ENCODE measurements around the gene S100A4.
"Not testable (repeated sequence)": the region's sequence is repeated elsewhere in the genome, so short reads cannot be mapped to it uniquely, and the experiment has no call there.

Gene S100A4

GRCh38 chr1:153520818-153521476 is 24.7 kb downstream of the S100A4 start:
- H3K9me3 Mint-ChIP-seq, result no peaks in the 10 kb centered on the region
- no peaks in the 10 kb centered on the region for H3K36me3 Mint-ChIP-seq (ENCODE audit: low read depth)
- no peak for TF ChIP-seq CTCF (IDR thresholded peaks at IDR 0.05; ENCODE audit: unreplicated experiment in 3 of 3)
- no peaks in the 10 kb centered on the region for H3K4me1 Mint-ChIP-seq
- no peak overlapping the region for H3K27ac Mint-ChIP-seq
- H3K4me3 Mint-ChIP-seq, result no peak overlapping the region
- H3K27me3 Mint-ChIP-seq (ENCODE audit: low read depth), result peaks cover 8% of the 10 kb centered on the region

- H3K27me3 Mint-ChIP-seq (ENCODE audit: low read depth); H3K4me1 Mint-ChIP-seq; H3K36me3 Mint-ChIP-seq (ENCODE audit: low read depth); H3K27ac Mint-ChIP-seq; H3K4me3 Mint-ChIP-seq; H3K9me3 Mint-ChIP-seq: not testable (repeated sequence)
Observed at GRCh38 chr1:153520137-153520691, 25.4 kb downstream of the S100A4 start.

- no peaks in the 10 kb centered on the region for H3K9me3 Mint-ChIP-seq
- TF ChIP-seq CTCF (IDR thresholded peaks at IDR 0.05; ENCODE audit: unreplicated experiment in 3 of 3), result no peak
- no peak overlapping the region for H3K4me3 Mint-ChIP-seq
- H3K27ac Mint-ChIP-seq, result no peak overlapping the region
- no peaks in the 10 kb centered on the region for H3K36me3 Mint-ChIP-seq (ENCODE audit: low read depth)
- H3K27me3 Mint-ChIP-seq (ENCODE audit: low read depth), result peaks cover 9% of the 10 kb centered on the region
- no peaks in the 10 kb centered on the region for H3K4me1 Mint-ChIP-seq
Observed at GRCh38 chr1:153519242-153519641, 26.4 kb downstream of the S100A4 start.

GRCh38 chr1:153515504-153516394 is 29.9 kb downstream of the S100A4 start:
- Mint-ChIP-seq H3K36me3 (ENCODE audit: low read depth) (no peaks in the 10 kb centered on the region), H3K4me1 (peaks cover 7% of the 10 kb centered on the region), H3K27me3 (ENCODE audit: low read depth) (peaks cover 9% of the 10 kb centered on the region), H3K27ac (no peak overlapping the region), H3K4me3 (no peak overlapping the region), H3K9me3 (no peaks in the 10 kb centered on the region)
- no peak for TF ChIP-seq CTCF (IDR thresholded peaks at IDR 0.05; ENCODE audit: unreplicated experiment in 3 of 3)

- no peak for TF ChIP-seq CTCF (IDR thresholded peaks at IDR 0.05; ENCODE audit: unreplicated experiment in 3 of 3)
- Mint-ChIP-seq H3K27me3 (ENCODE audit: low read depth) (peaks cover 9% of the 10 kb centered on the region), H3K9me3 (no peaks in the 10 kb centered on the region), H3K4me1 (peaks cover 8% of the 10 kb centered on the region), H3K27ac (no peak overlapping the region), H3K4me3 (no peak overlapping the region), H3K36me3 (ENCODE audit: low read depth) (no peaks in the 10 kb centered on the region)
Observed at GRCh38 chr1:153513666-153514065, 31.9 kb downstream of the S100A4 start.

- no peak for TF ChIP-seq CTCF (IDR thresholded peaks at IDR 0.05; ENCODE audit: unreplicated experiment in 3 of 3)
- Mint-ChIP-seq H3K27ac (no peak overlapping the region), H3K36me3 (ENCODE audit: low read depth) (no peaks in the 10 kb centered on the region)
Observed at GRCh38 chr1:153513023-153513422, 32.6 kb downstream of the S100A4 start.

More at GRCh38 chr1:153513023-153513422, 32.6 kb downstream of the S100A4 start:
- no peak overlapping the region for H3K4me3 Mint-ChIP-seq
- H3K9me3 Mint-ChIP-seq, result no peaks in the 10 kb centered on the region
- H3K27me3 Mint-ChIP-seq (ENCODE audit: low read depth), result peaks cover 9% of the 10 kb centered on the region
- H3K4me1 Mint-ChIP-seq, result peaks cover 9% of the 10 kb centered on the region

Data from nephron (organoid).